ENCODE data around the gene SMCP. TPM values are rescaled to one million over a fixed set of nuclear protein-coding genes. Genes with fewer than 3 reads are reported as not detected.

The SMCP gene
- total and polyA plus RNA-seq, 2 experiments from 2014 or later, result not detected

- H3K4me3 ChIP-seq, result no peak overlapping the region
- DNase-seq (ENCODE audit: low read depth in 1 of 2, low spot score in 1 of 2), result no peak
- H3K36me3 ChIP-seq, result no peaks in the 10 kb centered on the region
Observed at GRCh38 chr1:152879559-152880198, 1.6 kb downstream of the SMCP start.

GRCh38 chr1:152880316-152880715 lies 2.2 kb downstream of the SMCP start:
- H3K9me3 ChIP-seq (ENCODE audit: low read depth), result no peaks in the 10 kb centered on the region
- no peak for TF ChIP-seq CTCF (IDR thresholded peaks at IDR 0.05; ENCODE audit: low read depth, low read length)
- DNase-seq (ENCODE audit: low read depth in 1 of 2, low spot score in 1 of 2), result no peak

More at GRCh38 chr1:152879559-152880198, 1.6 kb downstream of the SMCP start:
- Histone ChIP-seq H3K27me3 (no peaks in the 10 kb centered on the region), H3K4me1 (ENCODE audit: low read depth) (no peaks in the 10 kb centered on the region), H3K9me3 (ENCODE audit: low read depth) (no peaks in the 10 kb centered on the region), H3K27ac (no peak overlapping the region)
- no peak for TF ChIP-seq CTCF (IDR thresholded peaks at IDR 0.05; ENCODE audit: low read depth, low read length)

GRCh38 chr1:152880907-152881306 lies 2.8 kb downstream of the SMCP start:
- Histone ChIP-seq H3K9me3 (ENCODE audit: low read depth) (no peaks in the 10 kb centered on the region), H3K27me3 (no peaks in the 10 kb centered on the region), H3K36me3 (no peaks in the 10 kb centered on the region), H3K4me3 (no peak overlapping the region), H3K27ac (no peak overlapping the region), H3K4me1 (ENCODE audit: low read depth) (no peaks in the 10 kb centered on the region)
- TF ChIP-seq CTCF (IDR thresholded peaks at IDR 0.05; ENCODE audit: low read depth, low read length), result no peak
- DNase-seq (ENCODE audit: low read depth in 1 of 2, low spot score in 1 of 2), result no peak

More at GRCh38 chr1:152880316-152880715, 2.2 kb downstream of the SMCP start:
- no peaks in the 10 kb centered on the region for H3K36me3 ChIP-seq
- no peak overlapping the region for H3K4me3 ChIP-seq
- H3K4me1 ChIP-seq (ENCODE audit: low read depth), result no peaks in the 10 kb centered on the region
- H3K27me3 ChIP-seq, result no peaks in the 10 kb centered on the region
- H3K27ac ChIP-seq, result no peak overlapping the region

GRCh38 chr1:152884085-152884484 lies 6.0 kb downstream of the SMCP start:
- Histone ChIP-seq H3K4me3 (no peak overlapping the region), H3K9me3 (ENCODE audit: low read depth) (no peaks in the 10 kb centered on the region), H3K36me3 (no peaks in the 10 kb centered on the region), H3K27me3 (no peaks in the 10 kb centered on the region), H3K4me1 (ENCODE audit: low read depth) (no peaks in the 10 kb centered on the region), H3K27ac (no peak overlapping the region)
- TF ChIP-seq CTCF (IDR thresholded peaks at IDR 0.05; ENCODE audit: low read depth, low read length), result no peak
- DNase-seq (ENCODE audit: low read depth in 1 of 2, low spot score in 1 of 2), result no peak

- TF ChIP-seq CTCF (IDR thresholded peaks at IDR 0.05; ENCODE audit: low read depth, low read length), result no peak
- DNase-seq (ENCODE audit: low read depth in 1 of 2, low spot score in 1 of 2), result no peak
- Histone ChIP-seq H3K27ac (no peak overlapping the region), H3K9me3 (ENCODE audit: low read depth) (no peaks in the 10 kb centered on the region), H3K4me3 (no peak overlapping the region), H3K27me3 (no peaks in the 10 kb centered on the region), H3K36me3 (no peaks in the 10 kb centered on the region), H3K4me1 (ENCODE audit: low read depth) (no peaks in the 10 kb centered on the region)
Observed at GRCh38 chr1:152884506-152884905, 6.4 kb downstream of the SMCP start.

All from cardiac muscle cell (in vitro differentiated cells and primary cell).